HG02885 (cell line): ENCODE measurements around the gene CASZ1.

Source experiments
- ATAC-seq: cut with Tn5 transposase; IDR thresholded peaks from one replicate; pipeline ENCODE4 v1.9.1; 2021; ENCODE audit warnings: mild to moderate bottlenecking; ENCODE audit not compliant: unreplicated experiment, poor library complexity

Gene CASZ1

DNA sequence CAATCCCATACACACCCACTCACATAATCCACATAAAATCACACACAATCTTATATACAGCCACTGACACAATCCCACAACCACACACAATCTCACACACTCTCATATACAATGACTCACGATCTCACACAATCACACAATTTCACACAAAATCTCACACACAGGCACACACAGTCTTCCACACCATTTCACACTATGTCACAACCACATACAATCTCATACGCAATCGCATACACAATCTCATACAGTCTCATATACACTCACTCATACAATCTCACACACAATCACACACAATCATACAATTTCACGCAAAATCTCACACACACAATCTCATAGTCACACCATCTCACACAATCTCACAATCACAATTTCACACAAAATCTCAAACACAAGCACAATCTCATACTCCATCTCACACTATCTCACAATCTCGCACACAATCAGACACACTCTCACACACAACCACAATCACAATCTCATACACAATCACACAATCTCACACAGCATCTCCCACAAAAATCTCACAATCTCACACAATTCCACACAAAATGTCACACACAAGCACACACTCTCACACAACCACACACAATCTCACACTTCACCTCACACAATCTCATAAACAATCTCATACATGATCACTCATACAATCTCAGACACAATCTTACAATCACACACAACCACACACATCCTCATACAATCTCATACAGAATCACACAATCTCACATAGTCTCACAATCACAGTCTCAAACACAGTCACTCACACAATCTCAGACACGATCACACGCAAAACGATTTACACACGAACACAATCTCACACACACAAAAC, 18.5 kb downstream of the CASZ1 start:
- no peak for ATAC-seq

DNA sequence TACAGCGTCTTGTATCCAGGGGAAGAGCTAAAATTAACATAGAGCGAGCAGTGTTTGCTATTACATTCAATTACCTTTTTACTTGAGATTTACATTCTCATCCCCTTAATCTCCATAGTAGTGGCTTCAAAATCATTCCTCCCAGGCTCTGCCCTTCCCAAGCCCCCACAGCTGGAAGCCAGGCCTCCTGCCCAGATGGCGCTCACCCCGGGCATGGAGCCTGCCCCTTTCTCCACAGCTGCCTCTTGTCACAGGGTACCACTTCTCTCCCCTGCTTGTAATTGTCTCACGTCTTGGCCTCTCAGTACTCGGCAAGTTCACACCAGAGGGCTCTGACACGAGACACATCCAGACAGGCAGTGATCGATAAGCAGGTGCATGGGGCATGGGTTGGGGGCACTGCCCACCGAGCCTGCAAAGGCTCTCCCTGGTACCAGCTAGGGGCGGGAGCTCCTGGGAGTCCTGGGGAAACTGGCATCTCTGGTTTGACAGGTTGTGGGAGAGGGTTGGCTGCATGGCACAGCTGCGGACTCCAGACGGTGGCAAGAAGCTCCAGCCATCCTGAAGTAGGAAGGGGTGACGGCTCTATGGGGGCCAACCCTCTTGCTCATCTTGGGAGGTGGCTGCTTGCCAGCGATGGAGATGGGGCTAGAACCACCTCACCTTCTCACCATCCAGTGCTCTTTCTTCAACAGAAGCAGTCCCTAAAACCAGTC, 20.1 kb downstream of the CASZ1 start:
- ATAC-seq, result no peak

DNA sequence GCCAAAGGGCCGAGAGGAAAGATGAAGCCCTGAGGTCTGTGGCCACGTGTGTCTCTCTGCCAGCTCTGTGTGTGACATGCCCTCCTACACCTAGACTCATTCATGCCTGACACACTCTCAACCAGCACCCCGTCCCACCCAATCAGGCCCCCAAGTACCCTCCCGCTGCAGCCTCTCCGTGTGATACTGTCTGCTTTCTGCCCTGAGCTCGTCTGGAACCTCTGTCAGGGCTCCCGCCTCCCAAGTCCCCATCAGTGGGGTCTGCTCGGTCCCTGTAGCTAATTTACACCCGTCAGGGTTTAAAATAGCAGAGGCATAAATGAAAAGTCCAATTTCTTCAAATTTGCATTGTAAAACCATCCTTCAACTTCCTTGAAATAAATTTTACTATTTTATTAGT, 20.7 kb downstream of the CASZ1 start:
- no peak for ATAC-seq

DNA sequence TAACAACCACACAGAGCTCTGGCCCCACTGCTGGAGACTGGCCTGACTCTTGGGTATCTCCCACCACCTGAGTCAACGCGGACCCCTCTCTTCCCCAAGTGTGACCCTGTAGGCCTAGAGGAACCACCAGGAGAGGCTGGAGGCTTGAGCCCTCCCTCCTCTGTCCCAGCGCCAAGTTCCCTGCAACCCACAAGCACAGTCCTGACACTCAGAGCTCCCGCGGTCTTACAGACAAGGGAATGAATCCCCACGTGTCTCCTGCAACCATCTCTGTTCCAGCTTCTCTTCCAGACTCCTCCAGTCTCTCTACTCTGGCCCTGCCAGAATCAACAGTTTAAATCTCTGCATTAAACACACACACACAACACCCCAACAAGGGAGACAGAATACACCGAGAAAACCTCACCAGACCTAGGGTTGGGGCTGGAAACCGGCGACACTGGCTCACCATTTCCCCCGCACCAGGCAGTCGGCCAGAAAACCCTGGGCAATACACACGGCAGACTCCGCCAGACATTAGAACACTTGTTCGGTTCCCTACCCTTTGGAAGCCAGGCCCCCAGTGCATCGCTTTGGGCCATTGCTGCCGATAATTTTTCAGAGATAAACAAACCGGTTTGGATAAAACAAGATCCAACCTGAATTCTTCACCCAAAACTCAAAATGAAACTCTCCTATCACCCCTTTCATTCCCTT, 21.7 kb downstream of the CASZ1 start:
- ATAC-seq, result no peak

DNA sequence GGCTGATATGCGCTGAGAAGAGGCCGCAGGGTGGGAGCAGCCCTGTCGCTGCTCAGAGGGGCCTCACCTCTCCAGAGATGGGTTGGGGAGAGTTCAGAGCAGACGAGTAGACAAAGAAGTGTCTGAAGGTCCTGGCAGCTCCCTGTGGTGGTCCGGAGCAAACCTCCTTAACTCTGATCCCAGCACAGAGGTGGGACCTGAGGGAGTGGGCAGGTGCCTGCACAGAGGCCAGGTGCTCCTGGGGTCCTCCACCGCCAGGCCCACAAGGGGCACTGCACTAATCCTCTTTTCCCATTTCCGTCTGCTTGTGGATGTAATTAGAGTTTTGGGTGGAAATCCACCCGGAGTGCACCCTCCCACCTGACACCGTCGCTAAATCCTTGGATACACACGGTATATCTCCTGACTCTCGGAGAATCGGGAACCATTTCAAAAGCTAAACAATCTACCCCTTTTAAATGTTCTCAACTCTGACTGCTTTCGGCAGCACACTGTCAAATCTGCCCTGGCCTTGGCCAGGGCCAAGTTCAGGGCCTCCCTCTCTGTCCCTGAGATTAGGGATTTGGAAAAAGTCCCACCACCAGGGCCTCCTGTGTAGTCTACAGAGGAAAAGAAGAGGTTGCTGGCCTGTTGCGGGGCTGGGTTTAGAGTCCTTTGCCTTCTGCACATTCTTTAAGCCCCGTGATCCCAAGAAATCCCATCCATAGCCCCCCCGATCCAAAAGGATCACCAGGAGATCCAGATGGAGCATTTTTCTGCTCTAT, 22.4 kb downstream of the CASZ1 start:
- ATAC-seq, result no peak

DNA sequence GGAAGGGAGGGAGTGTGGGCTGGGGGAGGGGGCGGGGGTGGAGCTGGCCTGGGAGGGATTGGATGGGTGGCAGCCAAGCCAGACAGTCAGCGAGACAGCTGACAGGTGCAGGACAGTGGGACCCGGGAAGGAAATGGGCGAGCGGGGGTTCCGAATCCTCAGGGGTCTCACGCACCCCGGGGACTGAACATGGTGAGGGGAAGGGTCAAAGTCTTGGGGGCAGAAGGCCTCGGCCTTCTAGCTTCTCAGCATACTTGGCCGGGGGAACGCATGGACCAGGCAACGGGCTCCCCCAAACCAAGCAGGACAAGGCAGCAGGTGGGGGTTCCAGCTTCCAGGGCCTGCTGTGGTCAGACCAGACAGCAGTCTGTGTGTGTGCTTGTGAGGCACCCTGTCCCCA, 23.1 kb downstream of the CASZ1 start:
- no peak for ATAC-seq

DNA sequence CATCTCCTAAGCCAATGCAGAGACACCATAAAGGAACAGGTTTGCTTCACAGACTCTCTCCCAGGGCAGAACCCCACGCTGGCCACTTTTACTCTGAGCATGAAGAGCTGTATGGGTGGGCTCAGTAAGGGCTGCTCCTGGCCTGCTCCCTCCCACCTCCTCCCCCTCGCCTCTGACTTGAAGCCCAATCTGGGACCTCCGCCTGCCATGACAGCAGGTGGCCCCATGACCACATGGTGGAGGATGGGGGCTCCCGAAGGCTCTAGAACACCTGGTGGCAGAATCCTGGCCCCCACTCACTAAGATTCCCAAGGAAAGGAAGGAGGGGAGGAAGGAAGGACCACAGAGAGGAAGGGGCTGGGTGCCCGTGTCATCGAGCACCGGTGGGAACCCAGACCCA, 23.7 kb downstream of the CASZ1 start:
- no peak for ATAC-seq

DNA sequence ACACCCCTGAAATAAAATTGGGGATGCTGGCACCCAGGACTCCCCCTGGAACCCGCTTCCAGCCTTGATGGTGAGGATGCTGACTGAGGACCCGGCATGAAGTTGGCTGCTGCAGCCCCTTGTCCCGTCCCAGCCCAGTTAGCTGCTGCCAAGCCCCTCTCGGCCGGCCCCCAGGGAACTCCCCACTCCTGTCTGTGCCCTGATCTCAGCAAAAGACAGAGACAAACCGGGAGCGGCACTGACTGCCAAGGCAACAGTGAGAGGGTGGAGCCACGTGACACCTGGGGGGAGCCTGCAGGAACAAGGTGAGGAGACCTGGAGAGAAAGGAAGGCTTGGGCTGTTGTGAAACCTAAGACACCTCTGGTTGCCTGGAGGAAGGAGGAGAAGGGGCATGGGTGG, 24.7 kb downstream of the CASZ1 start:
- ATAC-seq, result no peak

DNA sequence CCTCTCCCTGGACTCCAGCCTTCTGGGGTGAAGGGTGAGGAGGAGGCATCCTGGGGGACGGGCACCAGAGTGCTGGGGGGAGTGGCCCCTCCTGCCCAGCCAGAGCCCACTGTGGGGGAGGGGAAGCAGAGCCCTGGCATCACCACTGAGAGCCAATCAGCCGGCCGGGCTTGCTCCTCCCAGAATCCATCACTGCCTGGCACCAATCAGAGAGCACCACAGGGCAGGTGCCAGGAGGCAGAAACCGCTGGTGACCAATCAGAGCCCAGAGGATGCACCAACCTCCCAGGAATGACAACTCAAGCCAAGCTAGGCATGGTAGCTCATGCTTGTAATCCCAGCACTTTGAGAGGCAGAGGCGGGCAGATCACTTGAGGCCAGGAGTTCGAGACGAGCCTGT, 27.9 kb downstream of the CASZ1 start:
- ATAC-seq, result no peak

DNA sequence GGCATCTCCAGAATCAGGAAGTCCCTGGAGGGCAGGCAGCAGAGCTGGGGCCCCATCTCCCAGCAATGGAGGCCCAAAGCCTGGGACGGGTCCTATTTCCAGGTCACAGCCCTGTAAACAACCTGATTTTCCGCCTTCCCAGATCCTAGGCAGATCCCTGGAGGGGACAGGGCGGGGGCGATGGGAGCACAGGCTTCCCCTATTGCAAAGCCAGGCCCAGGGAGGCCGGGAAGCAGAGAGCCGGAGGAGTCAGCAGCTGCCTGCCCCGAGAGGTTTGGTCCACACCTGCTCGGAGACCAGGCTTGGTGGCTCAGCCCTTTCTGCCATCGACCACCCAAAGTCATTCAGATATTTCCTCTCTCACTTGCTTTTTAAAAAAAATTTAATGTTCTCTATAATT, 29.2 kb downstream of the CASZ1 start:
- no peak for ATAC-seq

DNA sequence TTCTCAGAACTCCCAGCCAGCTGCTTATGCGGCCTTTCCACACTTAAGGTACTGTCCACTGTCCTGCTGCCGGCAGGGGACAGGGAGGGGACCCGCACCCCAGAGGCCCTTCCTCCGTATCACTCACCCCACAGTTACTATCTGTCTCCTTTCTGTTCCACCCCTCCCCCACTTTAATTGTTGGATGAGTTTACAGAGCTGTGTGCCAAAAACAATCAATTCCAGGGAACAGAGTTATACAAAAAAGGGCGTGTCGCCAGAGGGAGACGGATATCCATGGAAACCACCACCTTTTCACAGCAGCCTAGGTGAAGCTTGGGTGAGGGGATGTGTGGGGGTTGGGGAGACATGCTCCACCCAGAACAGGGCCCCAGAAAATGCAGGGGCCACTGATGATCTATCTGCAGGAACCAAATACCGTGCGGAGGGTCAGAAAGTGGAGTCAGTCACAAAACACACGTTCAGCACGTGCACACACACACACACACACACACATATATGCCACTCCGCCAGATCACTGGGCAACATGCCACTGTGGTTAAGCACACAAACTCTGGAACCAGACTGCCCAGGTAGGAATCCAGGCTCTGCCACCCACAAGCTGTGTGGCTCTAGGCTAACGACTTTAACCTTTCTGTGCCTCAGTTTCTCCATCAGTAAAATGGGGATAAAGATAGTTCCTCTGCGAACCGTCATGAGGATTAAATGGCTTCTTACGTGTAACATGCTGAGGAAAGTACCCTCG, 30.5 kb downstream of the CASZ1 start:
- ATAC-seq, result no peak

DNA sequence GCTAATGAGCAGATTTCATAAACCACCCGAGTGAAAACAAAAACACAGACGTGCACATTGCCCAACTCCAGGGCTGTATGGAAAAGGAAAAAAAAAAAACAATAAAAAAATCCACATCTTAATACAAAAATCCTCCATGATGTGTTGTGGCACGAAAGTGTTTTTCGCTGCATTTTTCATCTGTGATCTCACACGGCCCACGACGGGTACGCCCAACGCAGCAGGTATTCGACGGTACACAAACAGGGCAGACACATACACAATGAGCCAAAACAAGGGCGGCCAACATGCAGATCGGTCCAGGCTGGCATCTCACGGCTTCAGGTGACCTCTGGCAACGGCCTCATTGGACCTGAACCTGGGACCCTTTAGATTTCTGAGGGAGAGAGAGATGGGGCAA, 31.1 kb downstream of the CASZ1 start:
- no peak for ATAC-seq

DNA sequence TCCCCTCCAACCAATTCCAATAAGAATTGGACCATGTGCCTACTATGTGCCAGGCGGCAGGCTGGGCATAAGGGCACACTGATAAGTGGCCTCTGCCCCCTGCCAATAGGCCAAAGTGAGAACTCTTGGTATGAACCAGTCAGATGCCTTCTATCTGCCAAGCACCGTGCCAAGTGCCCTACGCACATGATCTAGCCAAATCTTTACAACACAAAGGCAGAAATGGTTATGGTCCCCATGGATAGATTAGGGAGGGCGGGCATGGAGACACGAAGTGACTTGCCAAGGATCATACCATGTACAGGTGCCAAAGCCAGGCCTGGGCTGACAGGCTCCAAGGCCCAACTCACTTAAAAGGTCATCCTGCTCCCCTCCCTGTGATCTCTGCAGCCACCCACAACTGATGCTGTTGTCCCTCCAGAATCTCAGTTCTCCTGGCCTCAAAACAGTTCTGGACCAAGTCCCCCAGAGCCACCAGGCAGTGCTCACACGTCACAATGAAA, 32.1 kb downstream of the CASZ1 start:
- ATAC-seq, result no peak

DNA sequence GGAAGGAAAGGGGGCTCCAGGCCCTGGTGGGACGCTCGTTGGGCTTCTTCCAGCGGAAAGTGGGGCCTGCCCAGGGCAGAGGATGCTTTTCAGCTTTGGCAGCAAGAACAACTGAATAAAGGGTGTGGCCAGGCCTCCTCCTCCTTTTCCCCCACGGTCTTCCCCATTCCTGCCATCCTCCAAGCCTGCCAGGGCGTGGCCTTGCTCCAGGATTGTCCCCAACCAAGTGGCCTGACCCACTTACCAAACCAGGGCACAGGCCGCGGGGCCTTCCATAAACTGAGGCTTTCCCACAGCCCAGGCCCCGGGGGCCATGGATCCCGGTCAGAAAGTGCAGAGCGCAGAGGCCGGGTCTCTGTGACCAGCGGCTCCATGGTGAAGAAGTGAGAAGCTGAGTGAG, 33.6 kb downstream of the CASZ1 start:
- no peak for ATAC-seq

DNA sequence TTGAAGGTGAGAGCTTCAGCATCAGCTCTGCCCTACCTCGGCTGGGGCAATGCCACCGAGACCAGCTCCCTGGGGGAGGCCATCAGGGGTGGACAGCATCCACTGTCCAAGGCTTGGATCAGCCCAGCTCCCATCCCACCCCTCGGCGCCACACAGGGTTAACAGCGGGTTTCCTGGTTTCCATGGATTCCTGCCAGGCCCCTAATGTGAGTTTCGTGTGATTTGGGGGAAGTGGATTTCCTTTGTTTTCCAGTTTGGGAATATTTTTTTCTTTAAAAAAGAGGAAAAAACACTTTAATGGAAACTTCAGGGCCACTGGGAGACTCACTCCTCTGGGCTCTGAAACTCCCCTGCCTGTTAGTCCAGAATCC, 34.3 kb downstream of the CASZ1 start:
- no peak for ATAC-seq

DNA sequence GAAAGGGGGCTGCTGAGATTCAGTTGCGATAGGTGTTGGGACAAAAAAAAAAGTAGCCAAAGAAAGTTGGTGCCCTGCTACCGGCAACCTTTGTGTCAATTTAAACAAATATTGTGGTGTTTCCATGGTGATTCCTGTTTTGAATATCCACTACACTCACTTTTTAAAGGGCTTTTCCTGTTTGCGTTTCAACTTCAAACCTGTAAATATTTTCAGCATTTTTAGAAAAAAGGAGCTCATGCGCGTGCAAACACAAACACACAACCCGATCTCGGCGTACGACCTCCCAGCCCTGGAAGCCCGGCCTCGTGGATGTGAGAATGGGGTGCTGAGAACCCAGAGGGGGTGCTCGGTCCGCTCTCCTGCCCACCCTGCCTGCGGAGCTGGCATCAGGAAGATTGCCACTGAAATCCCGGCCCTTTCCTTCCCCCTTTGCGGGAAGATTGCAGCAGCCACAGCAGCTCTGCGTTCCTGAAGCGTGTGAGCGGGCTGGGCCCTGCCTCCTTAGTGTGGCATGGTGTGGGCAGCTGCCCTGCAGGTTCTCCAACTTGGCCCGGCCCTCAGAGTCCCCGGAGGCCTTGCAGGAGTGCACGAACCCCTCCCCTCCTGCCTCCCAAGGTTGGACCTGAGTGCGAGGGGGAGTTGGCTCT, 34.8 kb downstream of the CASZ1 start:
- ATAC-seq, result no peak

DNA sequence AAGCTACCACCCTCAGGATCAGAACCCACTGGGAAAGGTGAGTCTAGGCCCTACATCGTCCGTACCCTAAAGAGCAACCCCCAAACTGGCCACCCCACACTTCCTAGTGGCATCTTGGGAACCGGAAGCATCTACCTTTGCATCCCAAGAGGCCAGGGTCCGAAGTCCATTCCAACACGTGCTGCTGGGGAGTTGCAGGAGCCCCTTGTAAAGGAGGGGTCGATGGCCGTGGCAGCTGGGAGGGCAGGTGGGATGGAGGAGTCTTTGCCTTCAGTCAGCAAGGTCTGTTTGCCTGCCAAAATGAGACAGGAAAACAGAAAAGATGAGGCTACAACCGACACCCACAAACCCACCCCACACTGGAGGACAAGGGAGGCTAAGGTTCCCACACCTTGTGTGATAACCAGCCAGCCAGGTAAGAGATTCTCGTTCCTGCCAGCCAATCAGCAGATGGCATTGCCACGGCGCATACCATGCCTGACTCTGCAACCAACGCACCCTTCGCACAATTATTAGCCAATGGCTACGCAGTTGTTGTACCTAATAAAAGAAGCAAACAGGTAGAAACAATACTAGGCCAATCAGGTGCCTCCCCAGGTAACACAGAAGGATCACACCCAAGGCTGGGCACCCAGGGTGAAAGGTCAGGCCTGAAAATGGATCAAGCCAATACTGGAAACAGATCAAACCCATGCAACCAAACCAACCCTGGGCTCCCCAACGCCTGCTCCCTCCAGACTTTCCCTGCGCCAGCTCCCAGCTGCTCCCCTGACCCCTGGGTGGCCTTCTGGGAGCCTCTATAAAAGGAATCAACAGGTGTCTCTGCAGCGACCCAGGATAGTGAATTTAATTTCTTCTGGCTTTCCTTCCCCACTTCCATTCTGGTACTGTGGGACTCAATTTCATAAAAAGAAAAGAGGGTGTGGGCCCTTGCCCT, 35.6 kb downstream of the CASZ1 start:
- no peak for ATAC-seq
